GM19397 (cell line): ENCODE data around the gene SPATA21.

Experiments used
- ATAC-seq: cut with Tn5 transposase; IDR thresholded peaks from one replicate; pipeline ENCODE4 v1.9.1; 2021; ENCODE audit warnings: mild to moderate bottlenecking, moderate library complexity; ENCODE audit not compliant: unreplicated experiment

Gene SPATA21

DNA sequence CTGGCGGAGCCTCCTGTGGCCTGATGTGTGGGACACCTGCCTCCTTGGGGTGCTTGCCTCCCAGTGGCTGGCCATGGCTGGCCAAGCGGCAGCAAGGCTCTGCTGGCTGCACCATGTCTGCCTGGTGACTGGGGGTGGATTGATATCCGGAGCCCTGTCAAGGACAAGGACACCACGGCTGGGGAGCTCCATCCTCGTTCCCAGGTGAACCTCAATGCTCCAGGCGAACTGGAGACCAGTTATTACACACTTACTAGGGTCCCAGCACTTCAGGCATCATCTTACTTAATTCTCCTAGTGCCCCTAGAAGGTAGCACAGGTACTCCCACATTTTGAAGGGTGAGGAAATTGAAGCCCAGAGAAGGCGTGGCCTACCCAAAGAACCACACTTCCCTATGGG lies 15.2 kb downstream of the SPATA21 start:
- ATAC-seq: no peak

GRCh38 chr1:16421201-16421600 lies 16.0 kb downstream of the SPATA21 start:
- ATAC-seq: no peak

- no peak for ATAC-seq
These were observed 16.7 kb downstream of the SPATA21 start for GRCh38 chr1:16420424-16421118.

DNA sequence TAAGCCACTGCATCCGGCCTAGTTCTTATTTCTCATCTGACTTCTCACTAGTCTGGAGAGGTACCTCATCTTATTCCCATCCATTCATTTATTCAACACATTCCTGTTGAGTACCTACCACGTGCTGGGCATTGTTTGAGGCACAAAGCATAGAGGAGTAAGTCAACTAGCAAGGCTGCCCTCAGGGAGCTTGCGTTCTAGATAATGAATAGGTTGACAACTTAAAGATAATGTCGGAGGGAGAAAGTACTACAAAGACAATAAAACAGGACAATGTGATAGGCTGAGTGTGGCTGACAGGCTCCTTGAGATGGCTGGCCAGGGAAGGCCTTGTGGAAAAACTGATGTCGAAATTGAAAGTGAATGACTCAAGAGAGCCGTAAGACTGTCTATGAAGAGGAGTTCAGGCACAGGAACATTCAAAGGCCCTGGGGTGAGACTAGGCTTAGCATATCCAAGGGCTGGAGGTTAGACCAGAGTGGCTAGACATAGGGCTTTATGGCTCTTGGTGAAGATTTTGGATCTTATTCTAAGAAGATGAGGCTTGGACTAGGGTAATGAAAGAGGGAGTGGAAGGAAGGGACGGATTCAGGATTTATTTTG lies 18.3 kb downstream of the SPATA21 start:
- ATAC-seq: no peak

DNA sequence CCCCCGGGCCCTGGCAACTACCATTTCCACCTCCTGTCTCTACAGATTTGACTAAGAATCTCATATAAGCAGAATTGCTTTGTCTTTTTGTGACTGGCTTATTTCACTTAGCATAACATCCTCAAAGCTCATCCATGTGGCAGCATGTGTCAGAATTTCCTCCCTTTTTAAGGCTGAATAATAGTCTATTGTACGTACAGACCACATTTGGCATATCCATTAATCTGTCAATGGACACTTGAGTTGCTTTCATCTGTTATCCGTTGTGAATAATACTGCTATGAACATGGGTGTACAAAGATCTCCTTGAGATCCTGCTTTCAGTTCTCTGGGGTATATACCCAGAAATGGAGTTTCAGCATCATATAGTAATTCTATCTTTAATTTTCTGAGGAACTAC lies 24.0 kb downstream of the SPATA21 start:
- no peak for ATAC-seq

DNA sequence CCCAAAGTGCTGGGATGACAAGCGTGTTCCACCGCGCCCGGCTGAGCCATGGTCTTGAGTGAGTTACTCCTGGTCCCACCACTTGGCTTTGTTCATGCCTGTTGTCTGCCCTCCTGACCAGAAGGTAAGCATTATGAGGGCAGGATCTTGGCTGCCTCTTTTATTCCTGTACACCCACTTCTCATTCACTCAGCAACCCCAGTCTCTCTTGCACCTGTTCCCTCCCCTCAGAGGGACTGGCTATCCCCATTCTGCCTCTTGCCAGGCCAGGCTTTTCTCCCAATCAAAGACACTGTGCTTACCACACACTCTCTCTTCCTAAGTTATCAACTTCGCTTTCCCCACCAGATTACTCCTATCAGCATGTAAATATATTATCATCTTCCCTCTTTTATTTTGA lies 26.4 kb downstream of the SPATA21 start:
- ATAC-seq: no peak

- no peak for ATAC-seq
These were observed 27.6 kb downstream of the SPATA21 start for GRCh38 chr1:16409536-16410152.

DNA sequence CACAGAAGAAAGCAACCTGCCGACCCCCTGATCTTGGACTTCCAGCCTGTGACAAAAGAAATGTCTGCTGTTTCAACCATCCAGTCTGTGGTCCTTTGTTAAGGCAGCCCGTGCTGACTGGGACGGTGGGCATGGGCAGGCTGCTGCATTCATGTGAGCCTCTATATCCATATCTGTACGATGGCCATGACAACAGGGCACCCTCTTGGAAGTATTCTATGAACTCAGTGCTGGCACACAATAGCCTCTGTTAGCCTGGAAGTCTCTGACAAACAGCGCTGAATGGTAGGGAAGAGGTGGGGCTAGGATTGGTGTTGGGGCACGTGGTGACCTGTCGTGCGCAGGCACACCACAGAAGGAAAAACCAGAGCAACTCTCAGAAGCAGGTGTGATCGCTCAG lies 30.4 kb downstream of the SPATA21 start:
- no peak for ATAC-seq

DNA sequence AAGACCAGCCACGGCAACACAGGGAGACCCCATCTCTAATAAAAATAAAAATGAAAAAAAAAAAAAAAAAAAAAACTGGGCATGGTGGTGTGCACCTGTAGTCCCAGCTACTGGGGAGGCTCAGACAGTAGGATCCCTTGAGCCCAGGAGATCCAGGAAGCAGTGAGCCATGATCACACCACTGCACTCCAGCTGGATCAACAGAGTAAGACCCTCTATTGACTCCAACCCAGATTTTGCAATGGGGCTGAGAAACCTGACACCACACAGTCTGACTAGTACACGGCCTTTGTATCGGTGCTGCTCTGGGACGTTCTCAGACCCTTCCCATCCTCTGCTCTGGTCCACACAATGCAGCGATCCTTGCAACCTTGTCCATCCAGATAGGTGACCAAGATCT lies 31.8 kb downstream of the SPATA21 start:
- no peak for ATAC-seq

GRCh38 chr1:16402742-16403141 lies 34.5 kb downstream of the SPATA21 start:
- ATAC-seq: no peak

GRCh38 chr1:16398371-16398953 lies 38.8 kb downstream of the SPATA21 start:
- no peak for ATAC-seq

DNA sequence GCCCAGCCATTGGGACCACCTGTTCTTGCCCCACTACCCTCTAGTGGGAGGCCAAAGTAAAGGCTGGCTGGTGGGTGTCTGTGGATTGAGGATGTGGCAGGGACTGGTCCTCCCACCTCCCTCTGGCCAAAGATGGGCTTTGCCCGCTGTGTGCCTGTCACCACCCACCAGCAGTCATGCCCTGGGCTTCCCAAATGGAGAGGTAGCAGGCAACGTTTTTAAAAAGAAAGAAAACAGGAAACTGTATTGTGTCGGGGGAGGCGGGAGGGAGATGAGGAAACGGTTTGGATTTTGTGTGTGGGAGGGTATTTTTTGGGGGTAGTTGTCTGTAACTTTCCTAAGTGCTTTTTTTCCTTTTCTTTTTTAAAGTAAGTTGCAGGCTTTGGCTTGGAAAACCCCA lies 40.1 kb downstream of the SPATA21 start:
- no peak for ATAC-seq

DNA sequence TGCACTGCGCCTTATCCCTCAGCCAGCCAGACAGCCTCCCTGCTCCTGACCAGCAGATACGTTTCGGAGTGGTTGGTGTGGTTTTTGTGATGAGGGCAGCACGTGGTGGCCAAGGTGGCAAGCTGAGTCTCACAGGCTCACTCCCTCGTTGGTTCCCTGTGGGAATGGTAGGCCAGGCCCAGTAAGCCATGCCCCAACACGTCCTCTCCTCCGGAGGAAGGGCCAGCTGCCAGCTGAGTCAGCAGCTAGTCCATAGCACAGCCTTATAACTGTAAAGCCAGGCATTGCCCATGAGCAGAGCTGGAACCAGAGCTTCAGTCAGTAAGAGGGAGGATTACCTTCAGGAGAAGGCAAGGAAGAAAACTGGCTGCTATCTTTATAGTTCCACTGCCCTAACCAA lies 40.6 kb downstream of the SPATA21 start:
- no peak for ATAC-seq

GRCh38 chr1:16394977-16395376 lies 42.2 kb downstream of the SPATA21 start:
- ATAC-seq: no peak

- ATAC-seq: no peak
These were observed 43.4 kb downstream of the SPATA21 start for GRCh38 chr1:16393570-16394521.

GRCh38 chr1:16392740-16393569 lies 44.3 kb downstream of the SPATA21 start:
- ATAC-seq: no peak

DNA sequence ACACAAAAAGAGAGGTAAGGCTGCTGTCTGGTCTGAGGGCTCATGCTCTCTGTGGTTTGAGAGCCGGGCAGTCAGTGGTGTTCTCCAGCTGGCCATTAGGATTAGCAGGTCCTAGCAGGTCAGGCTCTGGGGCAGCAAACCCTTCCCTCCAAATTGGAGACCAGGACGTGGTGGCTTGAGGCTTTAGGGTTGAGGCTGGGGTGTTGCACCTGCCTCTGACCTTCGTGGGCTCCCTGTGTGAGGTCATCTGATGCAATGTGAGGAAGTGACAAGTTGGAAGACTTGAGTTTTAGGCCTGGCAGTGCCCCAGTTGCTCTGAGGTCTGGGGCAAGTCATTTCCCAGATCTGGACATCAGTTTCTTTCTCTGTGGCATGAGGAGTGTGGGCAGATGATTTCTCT lies 45.8 kb downstream of the SPATA21 start:
- no peak for ATAC-seq

GRCh38 chr1:16387201-16388188 lies 49.7 kb downstream of the SPATA21 start:
- ATAC-seq: no peak
